NCI-H187 (cell line): ENCODE data around the gene LCMT1.

Experiments used
- DNase-seq, 2 experiments: peaks; one replicate each; lab custom pipeline; 2025; lab: John Stamatoyannopoulos, UW

The LCMT1 gene

GRCh38 chr16:25198021-25198420, 86.5 kb downstream of the LCMT1 start:
- DNase-seq: no peak

- no peak for DNase-seq
These were observed 87.9 kb downstream of the LCMT1 start for GRCh38 chr16:25199457-25199856.

- DNase-seq: no peak
These were observed 99.2 kb downstream of the LCMT1 start for GRCh38 chr16:25210758-25211157.

GRCh38 chr16:25212636-25213035, 101.1 kb downstream of the LCMT1 start:
- no peak for DNase-seq

- DNase-seq: no peak
These were observed 102.3 kb downstream of the LCMT1 start for GRCh38 chr16:25213709-25214397.

- no peak for DNase-seq
These were observed 105.6 kb downstream of the LCMT1 start for GRCh38 chr16:25217112-25217511.

- no peak for DNase-seq
These were observed 106.4 kb downstream of the LCMT1 start for GRCh38 chr16:25217921-25218320.

- no peak for DNase-seq
These were observed 107.7 kb downstream of the LCMT1 start for GRCh38 chr16:25219070-25219737.

- no peak for DNase-seq
These were observed 111.4 kb downstream of the LCMT1 start for GRCh38 chr16:25222959-25223358.

- no peak for DNase-seq
These were observed 112.4 kb downstream of the LCMT1 start for GRCh38 chr16:25223964-25224363.

- no peak for DNase-seq
These were observed 113.3 kb downstream of the LCMT1 start for GRCh38 chr16:25224731-25225319.
